HG03575 (cell line): ENCODE measurements around the gene ZSWIM7.

Source experiments
- ATAC-seq: cut with Tn5 transposase; IDR thresholded peaks from one replicate; pipeline ENCODE4 v1.9.1; 2021; ENCODE audit not compliant: unreplicated experiment, insufficient number of reproducible peaks, low FRiP score; ENCODE audit errors: extremely low read depth

The ZSWIM7 gene

GRCh38 chr17:15966183-15966878, 33.2 kb downstream of the ZSWIM7 start:
- no peak for ATAC-seq

- no peak for ATAC-seq
These were observed 34.0 kb downstream of the ZSWIM7 start for GRCh38 chr17:15965528-15965927.

- no peak for ATAC-seq
These were observed 35.8 kb downstream of the ZSWIM7 start for GRCh38 chr17:15963670-15964110.

DNA sequence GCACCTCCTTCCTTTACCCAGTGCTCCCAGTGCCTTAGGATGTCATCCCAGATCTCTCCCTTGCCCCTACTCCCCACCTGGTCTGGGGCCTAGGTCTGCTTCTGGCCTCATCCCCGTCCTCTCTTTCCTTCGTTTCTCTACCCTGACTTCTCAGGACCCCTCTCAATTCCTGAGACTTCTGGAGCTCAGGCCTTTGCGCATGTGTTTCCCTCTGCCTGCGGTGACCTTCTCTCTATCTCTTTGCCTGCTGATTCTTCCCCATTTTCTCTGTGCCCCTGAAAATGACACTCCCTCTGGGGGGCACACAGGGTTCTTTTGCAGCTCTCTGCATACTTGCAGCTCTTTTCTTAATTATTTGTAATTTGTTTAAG, 41.0 kb downstream of the ZSWIM7 start:
- no peak for ATAC-seq

DNA sequence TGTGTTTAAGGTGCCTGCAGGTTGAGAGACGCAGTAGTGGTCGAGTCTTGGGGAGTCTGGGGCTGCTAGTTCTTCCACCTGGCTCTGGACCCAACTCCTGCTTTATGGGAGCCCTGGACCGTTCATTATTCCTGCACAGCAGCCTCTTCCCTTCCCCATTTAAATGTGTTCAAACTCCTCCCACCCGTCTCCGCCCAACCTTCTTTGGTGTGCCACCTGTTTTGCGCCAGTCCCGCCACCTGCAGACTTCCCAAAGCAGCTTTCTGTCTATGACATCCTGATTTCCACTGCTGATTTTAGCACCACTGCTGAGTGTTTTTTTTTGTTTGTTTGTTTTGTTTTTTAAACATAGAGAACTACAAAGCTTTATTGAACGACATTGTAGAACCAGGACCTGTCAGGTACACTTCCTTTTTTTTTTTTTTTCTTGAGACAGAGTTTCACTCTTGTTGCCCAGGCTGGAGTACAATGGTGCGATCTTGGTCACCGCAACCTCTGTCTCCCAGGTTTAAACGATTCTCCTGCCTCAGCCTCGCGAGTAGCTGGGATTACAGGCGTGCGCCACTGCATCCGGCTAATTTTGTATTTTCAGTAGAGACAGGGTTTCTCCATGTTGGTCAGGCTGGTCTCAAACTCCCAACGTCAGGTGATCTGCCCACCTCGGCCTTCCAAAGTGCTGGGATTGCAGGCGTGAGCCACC, 41.7 kb downstream of the ZSWIM7 start:
- ATAC-seq = no peak

DNA sequence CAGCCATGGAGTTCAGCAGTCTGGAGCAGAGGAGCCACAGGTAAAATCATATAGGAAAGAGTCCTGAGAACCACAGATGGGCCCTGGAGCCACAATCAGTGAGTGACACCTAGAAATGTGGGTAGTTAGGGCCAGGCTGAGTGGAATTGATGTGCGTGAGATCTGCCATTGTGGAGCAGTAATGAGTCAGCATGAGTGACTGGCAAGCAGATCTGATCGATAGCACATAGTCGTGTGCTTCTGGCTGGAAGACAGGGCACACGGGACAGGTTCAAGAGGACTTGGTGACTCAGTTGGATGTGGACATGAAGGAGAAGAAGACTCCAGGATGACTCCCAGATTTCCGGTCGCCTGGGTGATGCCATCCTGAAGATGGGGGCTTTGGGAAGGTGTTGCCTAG, 42.3 kb downstream of the ZSWIM7 start:
- no peak for ATAC-seq

GRCh38 chr17:15955793-15956541, 43.5 kb downstream of the ZSWIM7 start:
- no peak for ATAC-seq

- ATAC-seq = no peak
These were observed 45.3 kb downstream of the ZSWIM7 start for GRCh38 chr17:15954222-15954621.

DNA sequence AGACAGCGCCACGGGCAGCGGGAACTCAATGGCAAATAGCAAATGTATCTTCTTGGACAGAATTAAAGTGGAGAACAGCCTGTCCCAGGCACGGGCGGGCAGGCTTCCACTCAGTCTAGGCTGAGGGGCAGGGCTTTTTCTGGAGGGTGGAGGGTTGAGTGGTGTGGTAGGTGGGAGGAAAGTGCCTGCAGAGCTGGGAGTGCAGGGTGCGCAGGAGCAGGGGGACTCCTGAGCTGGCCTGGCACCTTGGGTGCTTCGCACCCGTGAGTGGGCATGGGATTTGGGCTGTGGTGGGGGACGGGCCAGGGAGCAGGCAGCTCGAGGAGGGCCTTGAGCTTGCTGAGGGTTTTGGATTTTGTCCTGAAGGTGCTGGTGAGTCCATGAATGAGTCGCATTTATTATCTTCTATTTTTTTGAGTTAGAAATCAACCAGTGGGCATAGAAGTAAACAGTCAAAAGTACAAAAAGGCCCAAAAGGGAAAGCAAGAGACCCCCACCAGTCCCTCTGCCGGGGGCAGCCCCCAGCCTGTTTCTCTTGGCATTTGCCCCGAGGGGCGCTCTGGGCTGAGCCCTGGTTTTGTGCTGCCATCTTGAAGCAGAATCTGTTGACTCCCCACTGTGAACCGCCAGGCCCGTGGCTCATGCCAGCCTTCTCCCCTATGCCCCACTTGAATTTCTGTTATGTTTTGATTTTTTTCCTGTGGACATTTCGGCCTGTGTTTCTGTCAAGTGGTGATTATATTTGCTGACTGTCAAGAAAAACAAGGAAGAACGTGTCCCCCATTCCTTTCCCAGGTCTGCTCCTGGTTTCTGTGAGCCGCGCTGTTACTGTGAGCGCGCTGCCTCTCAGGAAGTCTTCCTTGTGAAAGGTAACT, 46.4 kb downstream of the ZSWIM7 start:
- no peak for ATAC-seq

DNA sequence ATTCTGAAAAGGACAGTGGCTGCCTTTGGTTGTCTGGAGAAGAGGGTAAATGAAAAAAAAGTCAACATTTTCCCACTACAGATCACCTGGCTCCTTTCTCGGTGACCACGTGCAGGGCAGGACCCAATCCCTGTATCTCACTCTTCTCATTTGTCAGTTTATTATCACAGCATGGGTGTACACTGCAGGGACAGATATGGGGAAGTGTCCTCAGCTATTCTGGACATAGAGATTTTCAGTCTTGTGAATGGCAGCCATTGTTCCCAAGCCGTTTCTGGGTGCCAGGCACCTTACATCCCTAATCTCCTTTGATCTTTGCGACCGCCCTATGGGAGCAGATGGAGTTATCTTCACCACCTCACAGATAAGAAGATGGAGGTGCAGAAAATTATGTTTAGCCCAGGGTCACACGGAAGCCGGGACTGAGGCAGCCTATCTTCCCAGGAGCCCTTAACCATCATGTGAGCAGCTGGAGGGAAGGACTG, 47.4 kb downstream of the ZSWIM7 start:
- ATAC-seq = no peak

- no peak for ATAC-seq
These were observed 48.0 kb downstream of the ZSWIM7 start for GRCh38 chr17:15951368-15952047.

GRCh38 chr17:15947976-15948752, 51.3 kb downstream of the ZSWIM7 start:
- ATAC-seq = no peak

- no peak for ATAC-seq
These were observed 52.2 kb downstream of the ZSWIM7 start for GRCh38 chr17:15947271-15947670.

GRCh38 chr17:15946611-15947120, 52.8 kb downstream of the ZSWIM7 start:
- no peak for ATAC-seq

DNA sequence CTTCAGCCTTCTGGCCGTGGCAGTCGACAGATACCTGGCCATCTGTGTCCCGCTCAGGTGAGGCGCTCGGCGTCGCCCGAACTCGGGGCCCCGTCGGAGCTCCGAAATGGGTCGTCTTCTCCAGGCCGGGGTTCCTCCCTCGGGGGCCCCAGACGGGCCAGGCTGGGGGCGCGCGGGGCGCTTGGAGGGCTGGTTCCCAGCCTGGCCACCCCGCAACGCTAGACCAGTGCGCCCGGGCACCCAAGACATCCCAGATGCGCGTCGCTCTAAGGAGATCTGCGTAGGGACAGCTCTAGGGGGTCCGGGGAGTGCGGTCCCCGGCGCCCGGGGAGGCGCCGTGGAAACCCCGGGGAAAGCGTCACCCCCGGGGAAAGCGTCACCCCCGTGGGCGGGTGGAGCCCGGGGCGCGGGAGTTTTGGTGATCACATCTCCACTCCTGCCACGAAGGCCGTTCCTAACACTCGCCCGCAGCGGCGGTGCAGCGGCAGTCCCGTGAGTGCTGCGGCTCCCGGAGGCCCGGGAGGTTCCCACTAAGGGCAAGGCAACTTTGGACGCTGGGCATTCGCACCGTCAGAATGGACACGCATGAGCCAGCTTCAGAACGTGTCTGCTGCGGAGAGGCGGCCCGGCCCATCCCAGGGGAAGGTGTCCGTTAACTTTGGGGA, 53.8 kb downstream of the ZSWIM7 start:
- ATAC-seq = no peak

GRCh38 chr17:15944759-15945526, 54.6 kb downstream of the ZSWIM7 start, which contains the start of gene ADORA2B:
TSS of gene ADORA2B (plus strand) at chr17:15945130. CDS start at chr17:15945249, 119 bp downstream.
- no peak for ATAC-seq
